ENCODE results near the gene SEL1L2. TPM values are rescaled to one million over a fixed set of nuclear protein-coding genes. Genes with fewer than 3 reads are reported as not detected.

SEL1L2 gene
- total RNA-seq, 4 donors from 2014 or later = not detected

DNA sequence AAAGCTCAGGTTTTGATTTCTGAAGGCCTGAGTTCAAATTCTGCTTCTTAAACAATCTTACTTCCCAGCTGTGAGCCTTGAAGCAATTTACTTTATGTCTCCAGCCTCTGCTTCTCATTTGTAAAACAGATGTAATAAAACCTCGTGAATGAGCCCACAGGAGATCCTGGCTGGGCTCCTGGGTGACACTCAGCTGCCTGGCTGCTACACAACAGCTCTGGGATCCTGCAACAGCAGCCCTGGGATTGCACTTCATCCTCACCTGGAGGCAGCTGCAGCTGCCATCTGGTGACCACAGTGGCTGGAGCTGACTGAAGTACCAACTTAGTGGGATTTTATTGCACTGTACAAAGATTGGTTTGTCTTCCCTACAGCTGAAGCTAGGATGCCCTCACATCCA is 107.0 kb downstream of the SEL1L2 start:
- Histone ChIP-seq H3K4me1 (peaks cover 0 to 3% (median 0%) of the 10 kb centered on the region in 4 donors), H3K36me3 (no peaks in the 10 kb centered on the region), H3K9me3 (no peaks in the 10 kb centered on the region), H3K27me3 (no peaks in the 10 kb centered on the region), H3K4me3 (no peak overlapping the region), H3K27ac (no peak overlapping the region)
- in situ Hi-C loops (cut with MboI; ENCODE audit: low pct_ligation_motif_present in 1 of 4, low pct_unique_long_range_greater_than_20kb in 1 of 4, low sequenced_read_pairs in 3 of 4) = no loop called here
- no peak for TF ChIP-seq POLR2AphosphoS5 (IDR thresholded peaks at IDR 0.05)
- TF ChIP-seq, protein P1, sequence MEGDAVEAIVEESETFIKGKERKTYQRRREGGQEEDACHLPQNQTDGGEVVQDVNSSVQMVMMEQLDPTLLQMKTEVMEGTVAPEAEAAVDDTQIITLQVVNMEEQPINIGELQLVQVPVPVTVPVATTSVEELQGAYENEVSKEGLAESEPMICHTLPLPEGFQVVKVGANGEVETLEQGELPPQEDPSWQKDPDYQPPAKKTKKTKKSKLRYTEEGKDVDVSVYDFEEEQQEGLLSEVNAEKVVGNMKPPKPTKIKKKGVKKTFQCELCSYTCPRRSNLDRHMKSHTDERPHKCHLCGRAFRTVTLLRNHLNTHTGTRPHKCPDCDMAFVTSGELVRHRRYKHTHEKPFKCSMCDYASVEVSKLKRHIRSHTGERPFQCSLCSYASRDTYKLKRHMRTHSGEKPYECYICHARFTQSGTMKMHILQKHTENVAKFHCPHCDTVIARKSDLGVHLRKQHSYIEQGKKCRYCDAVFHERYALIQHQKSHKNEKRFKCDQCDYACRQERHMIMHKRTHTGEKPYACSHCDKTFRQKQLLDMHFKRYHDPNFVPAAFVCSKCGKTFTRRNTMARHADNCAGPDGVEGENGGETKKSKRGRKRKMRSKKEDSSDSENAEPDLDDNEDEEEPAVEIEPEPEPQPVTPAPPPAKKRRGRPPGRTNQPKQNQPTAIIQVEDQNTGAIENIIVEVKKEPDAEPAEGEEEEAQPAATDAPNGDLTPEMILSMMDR (IDR thresholded peaks at IDR 0.05) = no peak
- TF ChIP-seq EP300 (IDR thresholded peaks at IDR 0.05; ENCODE audit: low read depth) = no peak
- no peak for TF ChIP-seq POLR2A (IDR thresholded peaks at IDR 0.05)
- no peak for DNase-seq
- intact Hi-C loops (cut with DNase I; ENCODE audit: low total_unique reads) = no loop called here
- 12% methylated on average over 1 of the region's 1 CpG; no CpG with 5 or more reads in 1 of the 2 donors for WGBS, 2 donors (ENCODE audit: low coverage in 1 of 2)

DNA sequence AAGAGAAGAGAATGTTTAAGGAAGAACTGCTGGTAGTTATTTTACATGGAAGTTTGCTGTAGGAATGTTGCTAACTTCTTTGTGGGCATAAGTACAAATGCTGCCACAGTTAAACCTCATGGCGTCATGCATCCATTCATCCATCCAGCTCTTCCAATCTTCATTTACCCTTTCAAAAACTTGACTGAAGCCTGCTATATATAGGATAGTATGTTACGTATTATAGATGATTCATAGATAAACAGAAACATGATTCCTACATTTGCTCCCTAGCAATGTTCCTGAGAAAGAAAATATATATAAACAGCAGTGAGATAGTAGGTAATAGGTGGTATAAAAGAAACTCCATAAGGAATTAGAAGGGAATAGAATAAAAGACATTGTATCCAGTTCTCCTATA is 111.8 kb downstream of the SEL1L2 start:
- Histone ChIP-seq H3K36me3 (no peaks in the 10 kb centered on the region), H3K4me3 (no peak overlapping the region), H3K9me3 (no peaks in the 10 kb centered on the region), H3K4me1 (peaks cover 0 to 12% (median 5%) of the 10 kb centered on the region in 4 donors), H3K27me3 (no peaks in the 10 kb centered on the region), H3K27ac (peak overlapping the region; percentile 51 to 76 (median 70))
- DNase-seq = no peak
- WGBS, 2 donors (ENCODE audit: low coverage in 1 of 2) = 87 to 88% methylated on average over 2 of the region's 2 CpGs
- intact Hi-C loops (cut with DNase I; ENCODE audit: low total_unique reads) = no loop called here
- in situ Hi-C loops (cut with MboI; ENCODE audit: low pct_ligation_motif_present in 1 of 4, low pct_unique_long_range_greater_than_20kb in 1 of 4, low sequenced_read_pairs in 3 of 4) = no loop called here
- no peak for TF ChIP-seq POLR2A (IDR thresholded peaks at IDR 0.05)
- TF ChIP-seq POLR2AphosphoS5 (IDR thresholded peaks at IDR 0.05) = no peak

DNA sequence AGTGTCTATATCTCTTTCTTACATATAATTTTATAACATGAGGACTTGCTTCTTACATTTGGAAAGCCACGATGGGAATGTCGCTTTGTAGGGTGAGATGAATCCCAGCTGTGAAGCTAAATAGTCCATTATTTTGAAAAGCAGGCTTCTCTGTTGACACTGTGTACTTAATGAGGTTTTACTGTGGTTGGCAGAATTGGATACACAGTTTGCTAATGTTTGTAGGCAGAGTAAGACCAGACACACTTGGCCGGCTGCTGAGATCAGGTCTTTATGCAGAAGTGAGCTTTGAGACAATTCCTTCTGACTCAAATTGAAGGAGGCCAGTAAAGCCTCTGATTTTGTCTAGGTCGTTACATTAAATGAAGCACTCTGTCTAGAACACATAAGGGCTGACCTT is 112.6 kb downstream of the SEL1L2 start:
- H3K27ac ChIP-seq = peak overlapping the region; percentile 51 to 76 (median 70)
- in situ Hi-C loops (cut with MboI; ENCODE audit: low pct_ligation_motif_present in 1 of 4, low pct_unique_long_range_greater_than_20kb in 1 of 4, low sequenced_read_pairs in 3 of 4) (no loop called here), intact Hi-C loops (cut with DNase I; ENCODE audit: low total_unique reads) (no loop called here)
- 13 to 14% methylated on average over 2 to 4 of the region's 4 CpGs for WGBS, 2 donors (ENCODE audit: low coverage in 1 of 2)
- TF ChIP-seq POLR2AphosphoS5 (IDR thresholded peaks at IDR 0.05) = peak; percentile 25 to 75 (median 66)
- TF ChIP-seq, protein P1 (IDR thresholded peaks at IDR 0.05) = no peak
- no peak overlapping the region for H3K4me3 ChIP-seq
- no peaks in the 10 kb centered on the region for H3K9me3 ChIP-seq
- no peaks in the 10 kb centered on the region for H3K36me3 ChIP-seq
- no peak for DNase-seq
- H3K4me1 ChIP-seq = peaks cover 0 to 12% (median 5%) of the 10 kb centered on the region in 4 donors
- no peaks in the 10 kb centered on the region for H3K27me3 ChIP-seq

DNA sequence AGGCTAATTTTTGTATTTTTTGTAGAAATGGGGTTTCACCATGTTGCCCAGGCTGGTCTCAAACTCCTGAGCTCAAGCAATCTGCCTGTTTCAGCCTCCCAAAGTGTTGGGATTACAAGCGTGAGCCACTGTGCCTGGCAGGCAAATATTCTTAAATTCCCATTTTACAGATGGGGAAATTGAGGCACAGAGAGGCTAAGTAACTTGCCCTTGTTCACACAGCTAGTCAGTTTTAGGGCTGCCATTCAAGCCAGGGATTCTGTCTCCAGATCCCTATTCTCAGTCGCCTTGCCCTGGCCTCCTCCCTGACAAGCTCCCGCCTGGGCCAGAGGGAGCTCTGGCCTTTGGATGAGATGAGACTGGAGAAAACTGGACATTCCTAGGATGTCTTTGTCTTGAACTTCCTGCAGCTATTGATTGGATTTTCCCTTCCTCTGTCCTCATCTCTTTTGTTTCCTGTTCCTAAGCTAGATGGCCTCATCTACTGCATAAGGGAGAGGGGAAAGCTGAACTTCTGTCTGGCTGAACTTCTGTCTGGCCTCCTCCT is 115.1 kb downstream of the SEL1L2 start:
- TF ChIP-seq, protein P1 (IDR thresholded peaks at IDR 0.05) = no peak
- TF ChIP-seq EP300 (IDR thresholded peaks at IDR 0.05; ENCODE audit: low read depth) (no peak), POLR2AphosphoS5 (IDR thresholded peaks at IDR 0.05) (no peak), POLR2A (IDR thresholded peaks at IDR 0.05) (no peak)
- Histone ChIP-seq H3K27ac (peak overlapping the region in 3 of 4 donors; percentile 51 to 76 (median 66)), H3K9me3 (no peaks in the 10 kb centered on the region), H3K4me3 (no peak overlapping the region), H3K27me3 (no peaks in the 10 kb centered on the region), H3K4me1 (peaks cover 0 to 12% (median 5%) of the 10 kb centered on the region in 4 donors), H3K36me3 (no peaks in the 10 kb centered on the region)
- no peak for DNase-seq
- 91% methylated on average over 3 of the region's 3 CpGs; no CpG with 5 or more reads in 1 of the 2 donors for WGBS, 2 donors (ENCODE audit: low coverage in 1 of 2)
- in situ Hi-C loops (cut with MboI; ENCODE audit: low pct_ligation_motif_present in 1 of 4, low pct_unique_long_range_greater_than_20kb in 1 of 4, low sequenced_read_pairs in 3 of 4) = no loop called here
- intact Hi-C loops (cut with DNase I; ENCODE audit: low total_unique reads) = no loop called here
